ENCODE measurements around the gene FAM20A. TPM values are rescaled to one million over a fixed set of nuclear protein-coding genes. Genes with fewer than 3 reads are reported as not detected.

FAM20A gene
- total RNA-seq, 1 experiment from 2014 or later: 0.34 TPM

- peak in 1 of 2 experiments; percentile 14 for DNase-seq
- Mint-ChIP-seq H3K27me3 (ENCODE audit: insufficient read depth, unreplicated experiment) (no peaks in the 10 kb centered on the region), H3K4me1 (ENCODE audit: low read depth, unreplicated experiment) (peaks cover 6% of the 10 kb centered on the region), H3K27ac (ENCODE audit: unreplicated experiment) (no peak overlapping the region), H3K4me3 (ENCODE audit: unreplicated experiment) (no peak overlapping the region), H3K36me3 (ENCODE audit: insufficient read depth, unreplicated experiment) (peaks cover 55% of the 10 kb centered on the region), H3K9me3 (ENCODE audit: unreplicated experiment) (no peaks in the 10 kb centered on the region)
- ChIA-PET POLR2A (no interaction called here), CTCF (interaction anchor here (1.0 kb wide), 1 partner anchor 74 kb away, joined by 3 read pairs; no protein-coding TSS in a partner anchor)
- peak in 1 of 2 experiments; percentile 37 for TF ChIP-seq CTCF (IDR thresholded peaks at IDR 0.05; ENCODE audit: insufficient read depth in 1 of 2, low read depth in 1 of 2, low read length in 1 of 2, severe bottlenecking in 1 of 2, unreplicated experiment in 1 of 2)
- Histone ChIP-seq H3K27me3 (replicated peaks; ENCODE audit: control insufficient read depth, insufficient read depth, low read length) (no peaks in the 10 kb centered on the region), H3K4me3 (ENCODE audit: low read depth, low read length) (no peak overlapping the region), H3K9me3 (no peaks in the 10 kb centered on the region), H3K4me1 (no peaks in the 10 kb centered on the region), H3K36me3 (ENCODE audit: control insufficient read depth, insufficient read depth, low read length) (peaks cover 5% of the 10 kb centered on the region; the same call in 1 of the 2 replicates)
- no TSS peak for BruUV-seq (replicated peaks)
- intact Hi-C loops (cut with micrococcal nuclease; ENCODE audit: unreplicated experiment): loop anchor here (2.0 kb wide), 1 partner anchor 59 kb away; no protein-coding TSS in a partner anchor
Measured at GRCh38 chr17:68539548-68540467, 61.4 kb downstream of the FAM20A start.

- Histone ChIP-seq H3K27me3 (replicated peaks; ENCODE audit: control insufficient read depth, insufficient read depth, low read length) (no peaks in the 10 kb centered on the region), H3K36me3 (ENCODE audit: control insufficient read depth, insufficient read depth, low read length) (peaks cover 5% of the 10 kb centered on the region; the same call in 1 of the 2 replicates), H3K4me3 (ENCODE audit: low read depth, low read length) (no peak overlapping the region), H3K9me3 (no peaks in the 10 kb centered on the region), H3K4me1 (no peaks in the 10 kb centered on the region)
- ChIA-PET POLR2A (no interaction called here), CTCF (no interaction called here)
- no peaks in the 10 kb centered on the region for H3K27me3 Mint-ChIP-seq (ENCODE audit: insufficient read depth, unreplicated experiment)
- peaks cover 58% of the 10 kb centered on the region for H3K36me3 Mint-ChIP-seq (ENCODE audit: insufficient read depth, unreplicated experiment)
- intact Hi-C loops (cut with micrococcal nuclease; ENCODE audit: unreplicated experiment): no loop called here
- H3K4me1 Mint-ChIP-seq (ENCODE audit: low read depth, unreplicated experiment): no peaks in the 10 kb centered on the region
- no peaks in the 10 kb centered on the region for H3K9me3 Mint-ChIP-seq (ENCODE audit: unreplicated experiment)
- no peak for DNase-seq
- BruUV-seq (replicated peaks): no TSS peak
- H3K4me3 Mint-ChIP-seq (ENCODE audit: unreplicated experiment): no peak overlapping the region
- no peak overlapping the region for H3K27ac Mint-ChIP-seq (ENCODE audit: unreplicated experiment)
- TF ChIP-seq CTCF (IDR thresholded peaks at IDR 0.05; ENCODE audit: insufficient read depth in 1 of 2, low read depth in 1 of 2, low read length in 1 of 2, severe bottlenecking in 1 of 2, unreplicated experiment in 1 of 2): no peak
Measured at GRCh38 chr17:68535922-68536321, 65.2 kb downstream of the FAM20A start.

- POLR2A ChIA-PET: no interaction called here
- Histone ChIP-seq H3K4me1 (no peaks in the 10 kb centered on the region), H3K27me3 (replicated peaks; ENCODE audit: control insufficient read depth, insufficient read depth, low read length) (no peaks in the 10 kb centered on the region), H3K9me3 (no peaks in the 10 kb centered on the region), H3K36me3 (ENCODE audit: control insufficient read depth, insufficient read depth, low read length) (peaks cover 3% of the 10 kb centered on the region; the same call in 1 of the 2 replicates), H3K4me3 (ENCODE audit: low read depth, low read length) (no peak overlapping the region)
- BruUV-seq (replicated peaks): no TSS peak
- H3K9me3 Mint-ChIP-seq (ENCODE audit: unreplicated experiment): no peaks in the 10 kb centered on the region
- no peak for TF ChIP-seq CTCF (IDR thresholded peaks at IDR 0.05; ENCODE audit: insufficient read depth in 1 of 2, low read depth in 1 of 2, low read length in 1 of 2, severe bottlenecking in 1 of 2, unreplicated experiment in 1 of 2)
- H3K36me3 Mint-ChIP-seq (ENCODE audit: insufficient read depth, unreplicated experiment): peaks cover 70% of the 10 kb centered on the region
- H3K4me3 Mint-ChIP-seq (ENCODE audit: unreplicated experiment): no peak overlapping the region
- no peaks in the 10 kb centered on the region for H3K27me3 Mint-ChIP-seq (ENCODE audit: insufficient read depth, unreplicated experiment)
- CTCF ChIA-PET: no interaction called here
- intact Hi-C loops (cut with micrococcal nuclease; ENCODE audit: unreplicated experiment): loop anchor here (1.0 kb wide), 2 partner anchors 80 to 226 kb away; no protein-coding TSS in a partner anchor
- H3K27ac Mint-ChIP-seq (ENCODE audit: unreplicated experiment): no peak overlapping the region
- H3K4me1 Mint-ChIP-seq (ENCODE audit: low read depth, unreplicated experiment): no peaks in the 10 kb centered on the region
- DNase-seq: no peak
Measured at GRCh38 chr17:68534695-68535088, 66.5 kb downstream of the FAM20A start.

Measured in Caco-2 (cell line).